HCT116 (cell line): Measurements from ENCODE around the gene WBP2NL. TPM values are rescaled to one million over a fixed set of nuclear protein-coding genes. Genes with fewer than 3 reads are reported as not detected.

ENCODE experiments used
- ATAC-seq: fragments of 200-7000 bp; cut with Tn5 transposase; 2 replicates; pipeline ENCODE4 v1.9.1; 2020; ENCODE audit warnings: mild to moderate bottlenecking, moderate library complexity
- BruUV-seq: library from RNA; stranded (reverse); fragments of 400-500 nt; replicated peaks from 2 replicates; lab custom pipeline; 2021; lab: Mats Ljungman, UMichigan
- CTCF ChIA-PET: fragments of 300-600 bp; sonication (Branson Sonifier 250); formaldehyde crosslinking; loops from one replicate; lab custom pipeline; 2021; ENCODE audit warnings: antibody characterized with exemption; lab: Charles Lee
- POLR2A ChIA-PET: fragments of 300-600, 350-600 bp; sonication (Branson Sonifier 250); formaldehyde crosslinking; loops from one replicate; lab custom pipeline; 2021; ENCODE audit warnings: antibody characterized with exemption; lab: Charles Lee
- RAD21 ChIA-PET, 2 experiments: fragments of 300-600 bp; sonication (Branson Sonifier 250); formaldehyde crosslinking; loops; one replicate each; lab custom pipeline; 2023; ENCODE audit warnings: low total read pairs in 2 of 2; ENCODE audit not compliant: uncharacterized antibody in 2 of 2, unreplicated experiment in 2 of 2, low non-redundant PET in 1 of 2; lab: Charles Lee
- DNase-seq: peaks from one replicate; pipeline ENCODE4 v3.0.0-alpha.2; 2010; ENCODE audit warnings: low read depth, low spot score
- H2AFZ ChIP-seq: fragments of 200-600 bp; shearing (Covaris generic), sonication (generic); 2 replicates; pipeline ENCODE4 v1.6.1; 2017; ENCODE audit warnings: low read depth, mixed run types, mixed read lengths, antibody characterized with exemption, low read length; ENCODE audit not compliant: poor library complexity, severe bottlenecking
- H3K27ac ChIP-seq: 2 replicates; pipeline ENCODE4 v1.5.1; 2012; ENCODE audit warnings: low read depth, low read length
- H3K27me3 ChIP-seq: fragments of 200-600 bp; sonication (generic); 2 replicates; pipeline ENCODE4 v1.6.1; 2016; ENCODE audit warnings: mixed run types, low read length, mixed read lengths; ENCODE audit not compliant: insufficient read depth
- H3K36me3 ChIP-seq, 2 experiments: fragments of 200-500 bp in 1 of 2; fragments of 200-600 bp in 1 of 2; sonication (Bioruptor generic) in 1 of 2; sonication (generic) in 1 of 2; 2 replicates each; pipeline versions ENCODE4 v1.5.1 to v1.6.1; 2014 to 2016; ENCODE audit warnings: low read length in 2 of 2, inconsistent platforms in 1 of 2, mixed read lengths in 1 of 2, mixed run types in 1 of 2; ENCODE audit not compliant: insufficient read depth in 2 of 2, control insufficient read depth in 1 of 2
- H3K4me1 ChIP-seq, 2 experiments: fragments of 200-600 bp in 1 of 2; sonication (generic) in 1 of 2; 2 replicates each; pipeline versions ENCODE4 v1.5.1 to v1.6.1; 2012 to 2017; ENCODE audit warnings: low read length in 2 of 2, inconsistent platforms in 1 of 2, mild to moderate bottlenecking in 1 of 2, mixed read lengths in 1 of 2, mixed run types in 1 of 2, moderate library complexity in 1 of 2; ENCODE audit not compliant: insufficient read depth in 2 of 2, control insufficient read depth in 1 of 2
- H3K4me2 ChIP-seq: fragments of 200-600 bp; sonication (generic); 2 replicates; pipeline ENCODE4 v1.6.1; 2017; ENCODE audit warnings: mixed run types, low read length, mixed read lengths
- H3K4me3 ChIP-seq, 2 experiments: fragments of 200-600 bp in 1 of 2; sonication (generic) in 1 of 2; replicated peaks in 1 of 2; 2 replicates each; pipeline ENCODE4 v1.5.1; 2011 to 2016; ENCODE audit warnings: low read length in 2 of 2, control low read depth in 1 of 2, low read depth in 1 of 2, mild to moderate bottlenecking in 1 of 2, mixed read lengths in 1 of 2, mixed run types in 1 of 2
- H3K79me2 ChIP-seq: fragments of 200-600 bp; sonication (generic); 2 replicates; pipeline ENCODE4 v1.6.1; 2017; ENCODE audit warnings: mild to moderate bottlenecking, mixed run types, low read length, moderate library complexity, mixed read lengths; ENCODE audit not compliant: insufficient read depth
- H3K9ac ChIP-seq: fragments of 200-600 bp; sonication (generic); 2 replicates; pipeline ENCODE4 v1.6.1; 2016; ENCODE audit warnings: low read length, mixed read lengths
- H3K9me2 ChIP-seq: fragments of 200-600 bp; sonication (generic), shearing (Covaris generic); 2 replicates; pipeline ENCODE4 v1.6.1; 2017; ENCODE audit warnings: mixed run types, mild to moderate bottlenecking, moderate library complexity; ENCODE audit not compliant: insufficient read depth
- H3K9me3 ChIP-seq, 2 experiments: fragments of 200-500 bp in 1 of 2; fragments of 200-600 bp in 1 of 2; sonication (Bioruptor generic) in 1 of 2; sonication (generic) in 1 of 2; 2 replicates each; pipeline ENCODE4 v1.6.1; 2014 to 2017; ENCODE audit warnings: low read length in 2 of 2, mixed read lengths in 2 of 2, inconsistent platforms in 1 of 2, low read depth in 1 of 2, mild to moderate bottlenecking in 1 of 2, mixed run types in 1 of 2, moderate library complexity in 1 of 2; ENCODE audit not compliant: control insufficient read depth in 1 of 2, insufficient read depth in 1 of 2
- H4K20me1 ChIP-seq: fragments of 200-600 bp; sonication (generic), shearing (Covaris generic); 2 replicates; pipeline ENCODE4 v1.6.1; 2017; ENCODE audit warnings: mixed run types, mild to moderate bottlenecking, moderate library complexity; ENCODE audit not compliant: insufficient read depth
- CEBPB ChIP-seq: IDR thresholded peaks from 2 replicates; pipeline ENCODE4 v1.6.1; 2012; ENCODE audit warnings: low read depth
- EGR1 ChIP-seq: IDR thresholded peaks from 2 replicates; pipeline ENCODE4 v1.6.1; 2012; ENCODE audit warnings: low read depth
- ELF1 ChIP-seq: IDR thresholded peaks from 2 replicates; pipeline ENCODE4 v1.6.1; 2012; ENCODE audit warnings: low read depth, borderline replicate concordance
- EZH2 ChIP-seq: fragments of 200-600 bp; sonication (generic); IDR thresholded peaks from 2 replicates; pipeline ENCODE4 v1.6.1; 2017; ENCODE audit warnings: antibody characterized with exemption, mixed run types
- FOSL1 ChIP-seq: IDR thresholded peaks from 2 replicates; pipeline ENCODE4 v1.6.1; 2012; ENCODE audit warnings: low read depth
- POLR2A ChIP-seq: IDR thresholded peaks from 2 replicates; pipeline ENCODE4 v1.7.0; 2011; ENCODE audit warnings: borderline replicate concordance; ENCODE audit not compliant: insufficient read depth, insufficient read length; ENCODE audit errors: extremely low read depth
- POLR2AphosphoS5 ChIP-seq: IDR thresholded peaks from 2 replicates; pipeline ENCODE4 v1.6.1; 2011; ENCODE audit warnings: mild to moderate bottlenecking, low read depth, low read length, moderate library complexity
- SRF ChIP-seq: IDR thresholded peaks from 2 replicates; pipeline ENCODE4 v1.6.1; 2012; ENCODE audit warnings: low read depth
- YY1 ChIP-seq: IDR thresholded peaks from 2 replicates; pipeline ENCODE4 v1.6.1; 2011; ENCODE audit warnings: low read length, low read depth, moderate library complexity, mild to moderate bottlenecking; ENCODE audit not compliant: insufficient replicate concordance; ENCODE audit errors: extremely low read depth
- ZFX ChIP-seq: fragments of 450-650 bp; IDR thresholded peaks from 2 replicates; pipeline ENCODE4 v1.6.1; 2017
- intact Hi-C: fragments of 100-400 bp; cut with micrococcal nuclease; formaldehyde crosslinking; loops from 2 replicates; pipeline ENCODE4 v1.10.0; 2022
- total RNA-seq: library from RNA; stranded (reverse); gene quantifications from one replicate; pipeline ENCODE4 v1.2.1, GENCODE V29; 2021; ENCODE audit not compliant: unreplicated experiment
- TF ChIP-seq, protein P1 (sequence below): IDR thresholded peaks from 2 replicates; pipeline ENCODE4 v1.6.1; 2012
- TF ChIP-seq, protein P2 (sequence below), 3 experiments: fragments of 200-600 bp in 1 of 3; sonication (generic) in 1 of 3; IDR thresholded peaks in 2 of 3; conservative IDR thresholded peaks in 1 of 3; 2 replicates each; pipeline ENCODE4 v1.5.1; 2012 to 2017; ENCODE audit warnings: low read depth in 2 of 3, low read length in 2 of 3, antibody characterized with exemption in 1 of 3, borderline replicate concordance in 1 of 3, control low read depth in 1 of 3, mild to moderate bottlenecking in 1 of 3, mixed read lengths in 1 of 3, mixed run types in 1 of 3, moderate library complexity in 1 of 3; ENCODE audit not compliant: insufficient read depth in 1 of 3
- TF ChIP-seq, protein P3 (sequence below): IDR thresholded peaks from 2 replicates; pipeline ENCODE4 v1.6.1; 2012

WBP2NL gene
- total RNA-seq, 1 experiment from 2014 or later = not detected

DNA sequence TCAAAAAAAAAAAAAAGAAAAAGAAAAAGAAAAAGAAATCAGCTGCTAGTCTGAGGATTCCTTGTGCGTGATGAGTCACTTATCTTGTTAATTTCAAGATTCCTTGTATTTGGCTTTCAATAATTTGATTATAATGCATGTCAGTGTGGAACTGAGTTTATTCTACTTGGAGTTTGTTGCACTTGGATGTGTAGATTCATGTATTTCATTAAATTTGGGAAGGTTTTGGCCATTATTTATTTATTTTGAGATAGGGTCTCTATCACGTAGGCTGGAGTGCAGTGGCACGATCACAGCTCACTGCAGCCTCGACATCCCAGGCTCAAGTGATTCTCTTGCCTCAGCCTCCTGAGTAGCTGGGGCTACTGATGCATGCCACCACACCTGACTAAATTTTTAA is 14.8 kb downstream of the WBP2NL start:
- Histone ChIP-seq H3K27me3 (no peaks in the 10 kb centered on the region), H3K79me2 (no peaks in the 10 kb centered on the region), H3K9ac (no peak overlapping the region), H3K27ac (no peak overlapping the region), H3K4me3 (no peak overlapping the region), H4K20me1 (no peaks in the 10 kb centered on the region), H3K4me2 (no peak overlapping the region), H3K9me3 (peaks cover 0 to 12% of the 10 kb centered on the region in 2 experiments; a peak in 2 of 4 replicates), H2AFZ (no peak overlapping the region), H3K9me2 (no peaks in the 10 kb centered on the region), H3K4me1 (no peaks in the 10 kb centered on the region), H3K36me3 (no peaks in the 10 kb centered on the region)
- ChIA-PET POLR2A (no interaction called here), RAD21 (no interaction called here), CTCF (no interaction called here)
- intact Hi-C loops = no loop called here
- TF ChIP-seq EZH2 (no peak), ELF1 (no peak), POLR2AphosphoS5 (no peak), YY1 (no peak), POLR2A (no peak), EGR1 (no peak), FOSL1 (no peak), CEBPB (no peak), ZFX (no peak), SRF (no peak)
- TF ChIP-seq, protein P1, sequence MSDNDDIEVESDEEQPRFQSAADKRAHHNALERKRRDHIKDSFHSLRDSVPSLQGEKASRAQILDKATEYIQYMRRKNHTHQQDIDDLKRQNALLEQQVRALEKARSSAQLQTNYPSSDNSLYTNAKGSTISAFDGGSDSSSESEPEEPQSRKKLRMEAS = no peak
- TF ChIP-seq, protein P2, sequence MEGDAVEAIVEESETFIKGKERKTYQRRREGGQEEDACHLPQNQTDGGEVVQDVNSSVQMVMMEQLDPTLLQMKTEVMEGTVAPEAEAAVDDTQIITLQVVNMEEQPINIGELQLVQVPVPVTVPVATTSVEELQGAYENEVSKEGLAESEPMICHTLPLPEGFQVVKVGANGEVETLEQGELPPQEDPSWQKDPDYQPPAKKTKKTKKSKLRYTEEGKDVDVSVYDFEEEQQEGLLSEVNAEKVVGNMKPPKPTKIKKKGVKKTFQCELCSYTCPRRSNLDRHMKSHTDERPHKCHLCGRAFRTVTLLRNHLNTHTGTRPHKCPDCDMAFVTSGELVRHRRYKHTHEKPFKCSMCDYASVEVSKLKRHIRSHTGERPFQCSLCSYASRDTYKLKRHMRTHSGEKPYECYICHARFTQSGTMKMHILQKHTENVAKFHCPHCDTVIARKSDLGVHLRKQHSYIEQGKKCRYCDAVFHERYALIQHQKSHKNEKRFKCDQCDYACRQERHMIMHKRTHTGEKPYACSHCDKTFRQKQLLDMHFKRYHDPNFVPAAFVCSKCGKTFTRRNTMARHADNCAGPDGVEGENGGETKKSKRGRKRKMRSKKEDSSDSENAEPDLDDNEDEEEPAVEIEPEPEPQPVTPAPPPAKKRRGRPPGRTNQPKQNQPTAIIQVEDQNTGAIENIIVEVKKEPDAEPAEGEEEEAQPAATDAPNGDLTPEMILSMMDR (IDR thresholded peaks at IDR 0.05 in 2 of 3, conservative IDR thresholded peaks at IDR 0.05 in 1 of 3; ENCODE audit: borderline replicate concordance in 1 of 3, insufficient read depth in 1 of 3, low read depth in 2 of 3, low read length in 2 of 3) = no peak
- TF ChIP-seq, protein P3, sequence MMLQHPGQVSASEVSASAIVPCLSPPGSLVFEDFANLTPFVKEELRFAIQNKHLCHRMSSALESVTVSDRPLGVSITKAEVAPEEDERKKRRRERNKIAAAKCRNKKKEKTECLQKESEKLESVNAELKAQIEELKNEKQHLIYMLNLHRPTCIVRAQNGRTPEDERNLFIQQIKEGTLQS = no peak
- DNase-seq = no peak
- BruUV-seq = no TSS peak
- ATAC-seq = no peak
